Fibroblast of skin of abdomen (primary cell): ENCODE data around the gene DMD.
"Not testable (repeated sequence)": the region's sequence is repeated elsewhere in the genome, so short reads cannot be mapped to it uniquely, and the experiment has no call there.

Source experiments
- DNase-seq: peaks from one replicate; pipeline ENCODE4 v3.0.0-alpha.2; 2013

Gene DMD

DNA sequence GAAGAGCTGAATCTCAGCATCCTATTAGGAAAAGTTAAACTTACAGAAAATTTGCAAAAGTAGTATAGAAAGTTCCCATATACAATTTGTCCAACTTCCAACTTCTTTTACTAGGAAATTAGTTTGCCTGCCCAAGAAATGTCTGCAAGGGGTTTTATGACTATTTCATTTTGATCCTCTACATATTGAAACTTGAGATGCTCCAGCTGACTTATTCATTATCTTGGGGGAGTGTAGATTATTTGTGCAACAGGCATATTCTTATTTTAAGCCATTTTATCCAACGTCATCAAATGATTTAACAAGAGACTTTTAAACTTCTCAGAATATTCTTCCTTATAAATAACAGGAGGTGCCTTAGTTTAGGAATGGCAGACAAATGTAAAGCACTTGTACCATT lies 1822.4 kb downstream of the DMD start:
- DNase-seq, result no peak

DNA sequence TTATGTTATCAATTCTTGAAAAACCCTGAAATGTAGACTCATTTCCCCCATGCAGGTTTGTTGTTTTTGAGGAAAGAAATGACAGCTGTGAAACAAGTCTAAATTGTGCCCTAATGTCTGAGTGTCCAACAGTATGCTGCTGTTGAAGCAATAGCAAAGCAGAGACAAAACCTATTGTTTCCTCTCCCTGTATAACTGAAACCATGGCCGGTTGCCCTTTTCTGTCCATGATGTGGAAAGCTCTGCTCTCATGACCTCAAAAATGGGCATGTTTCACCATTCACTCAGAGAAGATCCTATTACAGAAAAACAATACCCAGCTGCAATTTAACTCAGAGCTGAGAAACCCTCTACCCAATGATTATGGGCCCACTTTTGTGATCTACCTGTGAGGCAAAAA lies 1826.9 kb downstream of the DMD start:
- DNase-seq, result no peak

DNA sequence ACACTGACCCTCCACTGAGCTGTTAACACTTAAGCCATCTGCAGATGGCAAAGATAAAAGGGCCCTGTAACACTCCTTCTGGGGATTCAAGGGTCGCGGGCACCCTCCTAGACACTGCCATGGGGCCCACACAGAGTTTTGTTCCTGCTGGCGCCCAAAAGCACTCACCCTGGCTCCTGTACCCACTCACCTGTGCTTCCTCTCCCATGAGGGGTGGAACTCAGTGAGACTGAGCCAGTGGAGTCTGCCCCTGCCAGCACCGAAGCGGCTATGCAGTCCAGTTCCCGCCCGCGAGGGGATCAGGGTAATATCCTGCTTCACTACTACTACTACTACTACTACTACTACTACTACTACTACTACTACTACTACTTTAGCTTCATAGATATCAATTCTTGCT lies 1827.4 kb downstream of the DMD start:
- DNase-seq, result no peak

DNA sequence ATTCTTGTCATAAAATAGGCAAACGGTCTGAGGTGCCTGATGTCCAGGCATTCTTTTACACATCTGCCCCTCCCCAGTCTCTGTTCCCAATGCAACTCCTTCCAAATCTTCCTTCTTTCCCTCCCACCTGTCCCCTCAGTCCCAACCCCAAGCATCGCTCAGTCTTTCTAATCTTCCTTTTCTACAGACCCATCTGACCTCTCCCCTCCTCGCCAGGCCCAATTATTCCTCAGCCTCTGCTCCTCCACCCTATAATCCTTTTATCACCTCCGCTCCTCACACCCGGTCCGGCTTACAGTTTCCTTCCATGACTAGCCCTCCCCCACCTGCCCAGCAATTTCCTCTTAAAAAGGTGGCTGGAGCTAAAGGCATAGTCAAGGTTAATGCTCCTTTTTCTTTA lies 1832.4 kb downstream of the DMD start:
- not testable (repeated sequence) for DNase-seq

DNA sequence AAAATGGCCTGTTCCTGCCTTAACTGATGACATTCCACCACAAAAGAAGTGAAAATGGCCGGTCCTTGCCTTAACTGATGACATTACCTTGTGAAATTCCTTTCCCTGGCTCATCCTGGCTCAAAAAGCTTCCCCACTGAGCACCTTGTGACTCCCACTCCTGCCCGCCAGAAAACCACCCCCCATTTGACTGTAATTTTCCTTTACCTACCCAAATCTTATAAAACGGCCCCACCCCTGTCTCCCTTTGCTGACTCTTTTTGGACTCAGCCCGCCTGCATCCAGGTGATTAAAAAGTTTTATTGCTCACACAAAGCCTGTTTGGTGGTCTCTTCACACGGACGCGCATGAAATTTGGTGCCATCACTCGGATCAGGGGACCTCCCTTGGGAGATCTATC lies 1833.5 kb downstream of the DMD start:
- not testable (repeated sequence) for DNase-seq

DNA sequence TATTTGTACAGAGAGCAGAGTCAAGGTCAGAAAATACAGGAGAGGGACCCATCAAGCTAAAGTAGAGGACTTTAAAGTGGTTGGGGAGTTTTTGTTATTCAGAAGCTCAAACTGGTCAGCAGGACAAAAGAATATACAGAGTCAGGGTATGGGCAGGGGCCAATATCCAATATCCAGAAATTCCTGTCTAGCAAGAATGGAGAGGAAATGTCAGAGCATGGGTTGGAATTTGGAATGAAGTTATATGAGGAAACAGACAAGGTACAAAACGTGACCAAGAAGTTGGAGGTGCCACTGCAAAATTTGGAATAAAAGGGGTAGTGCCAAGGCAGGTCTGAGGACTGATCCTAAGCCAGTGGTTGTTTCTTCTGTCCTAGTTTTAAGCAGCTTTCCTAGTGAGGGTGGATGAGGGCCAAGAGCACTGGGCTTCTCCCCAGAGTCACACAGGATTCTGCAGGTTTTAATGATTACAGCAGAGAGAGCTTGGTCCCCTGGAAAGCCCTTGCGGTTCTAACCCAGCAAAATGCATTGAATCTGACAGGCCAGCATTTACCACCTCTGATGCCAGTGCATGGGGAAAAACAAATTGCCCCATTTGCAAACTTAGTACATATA lies 1834.8 kb downstream of the DMD start:
- DNase-seq, result no peak

DNA sequence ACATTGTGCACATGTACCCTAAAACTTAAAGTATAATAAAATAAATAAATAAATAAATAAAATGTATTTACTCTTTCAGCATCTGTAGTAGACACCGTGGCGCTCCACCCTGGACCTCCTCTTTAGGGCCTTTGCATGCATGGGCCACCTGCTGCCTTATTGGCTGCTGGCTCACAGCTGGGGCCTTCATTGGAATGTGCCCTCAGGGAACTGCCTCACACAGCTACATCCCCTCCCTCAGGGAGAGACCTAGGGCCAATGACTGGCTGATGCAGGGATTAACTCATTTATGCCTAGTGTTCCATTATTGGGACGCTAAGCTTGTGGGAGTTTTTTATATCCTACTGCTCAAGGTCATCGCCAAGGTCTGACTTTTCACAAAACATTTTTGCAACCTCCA lies 1836.6 kb downstream of the DMD start:
- no peak for DNase-seq

DNA sequence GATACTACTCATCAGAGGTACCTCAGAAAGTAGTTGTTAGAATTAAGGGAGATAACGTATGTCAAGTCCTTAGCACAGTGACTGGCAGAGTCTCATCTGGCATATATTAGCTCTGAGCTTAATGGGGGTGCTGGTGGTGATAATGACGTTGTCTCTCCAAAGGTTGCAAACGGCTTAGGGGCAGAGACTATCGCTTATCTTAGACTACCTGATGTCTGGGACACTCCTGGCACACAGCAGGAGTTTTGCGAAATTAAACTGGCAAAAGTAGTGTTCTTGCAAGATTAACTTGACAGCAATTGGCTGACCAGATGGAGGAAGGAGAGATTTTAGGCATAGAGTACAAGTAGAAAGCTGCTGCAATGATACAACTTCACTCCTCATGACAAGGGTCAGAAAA lies 1839.4 kb downstream of the DMD start:
- DNase-seq, result no peak

DNA sequence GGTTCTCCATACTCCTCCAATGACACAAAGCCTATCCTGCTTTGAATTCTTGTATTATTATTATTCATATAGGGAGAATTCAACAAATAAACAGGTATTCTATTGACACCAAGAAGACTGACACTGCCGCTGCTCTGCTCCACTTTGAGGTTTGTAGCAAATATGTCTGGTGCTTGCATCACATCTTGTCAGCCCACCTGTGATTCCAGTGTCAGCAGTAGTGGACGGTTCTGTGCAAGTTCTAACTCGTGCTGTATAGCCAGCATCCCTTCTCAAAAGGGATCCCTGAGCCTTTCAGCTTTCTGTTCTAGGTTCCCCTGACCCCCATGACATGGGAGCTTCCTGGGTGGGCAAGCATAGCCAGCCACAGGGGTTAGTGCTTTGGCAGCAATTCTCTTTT lies 1843.5 kb downstream of the DMD start:
- no peak for DNase-seq

DNA sequence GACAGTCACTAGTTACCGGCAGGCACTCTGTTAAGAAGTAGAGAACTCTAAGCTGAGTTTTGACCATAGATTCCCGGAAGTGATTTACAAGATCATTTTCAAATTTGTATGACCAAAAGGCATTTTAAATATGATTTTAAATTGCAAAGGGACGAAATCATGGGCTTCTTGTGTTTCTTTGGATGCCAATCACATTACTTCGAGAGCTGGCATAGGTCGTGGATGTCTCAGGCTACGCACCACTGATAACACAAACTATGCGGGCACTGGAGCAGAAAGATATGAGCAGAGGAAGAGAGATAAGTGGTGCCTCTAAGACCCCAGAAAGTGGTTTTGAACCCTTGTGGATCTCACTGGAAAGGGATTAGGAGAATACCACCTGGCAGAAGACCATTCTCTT lies 1845.3 kb downstream of the DMD start:
- no peak for DNase-seq

DNA sequence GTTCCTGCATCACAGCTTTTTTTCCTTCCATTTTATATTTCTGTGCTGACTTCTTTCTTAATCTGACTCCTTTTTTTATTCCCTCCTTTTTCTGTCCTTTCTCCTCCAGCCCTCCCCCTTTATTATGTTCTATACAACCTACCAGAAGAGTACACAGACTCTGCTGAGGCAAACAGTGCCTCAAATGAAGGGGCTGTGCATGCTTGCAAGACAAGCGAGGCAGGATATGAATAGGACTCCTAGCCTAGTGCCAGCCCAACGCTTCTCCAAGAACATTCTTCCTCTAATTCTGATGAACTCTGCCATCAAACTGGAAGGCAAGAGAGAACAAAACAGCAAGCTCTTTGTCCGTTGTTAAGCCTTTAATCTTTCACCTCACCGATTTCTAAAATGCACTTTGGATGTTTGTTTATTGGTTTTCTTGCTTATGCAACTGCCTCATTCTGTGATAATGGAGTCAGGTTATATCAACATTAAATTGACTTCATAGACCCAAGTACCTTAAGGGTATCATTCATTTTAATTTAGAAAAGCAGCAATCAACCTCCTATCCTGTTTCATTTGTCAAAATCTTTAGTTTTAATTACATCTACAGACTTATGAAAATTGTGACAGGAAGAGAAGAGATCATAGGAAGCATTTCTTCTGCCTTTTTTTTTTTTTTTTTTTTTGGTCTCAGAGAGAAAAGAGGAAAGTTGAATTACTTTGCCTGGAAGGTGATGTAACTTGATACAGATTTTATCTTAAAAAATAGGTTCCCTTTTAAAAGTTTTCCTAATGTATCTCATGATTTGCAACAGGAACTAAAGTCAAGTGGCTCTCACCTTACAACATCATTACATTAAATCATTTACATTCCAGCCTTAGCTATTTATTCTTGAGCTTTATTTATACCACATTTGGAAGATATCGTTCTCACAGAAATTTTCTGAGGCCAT lies 1854.8 kb downstream of the DMD start:
- DNase-seq, result no peak

DNA sequence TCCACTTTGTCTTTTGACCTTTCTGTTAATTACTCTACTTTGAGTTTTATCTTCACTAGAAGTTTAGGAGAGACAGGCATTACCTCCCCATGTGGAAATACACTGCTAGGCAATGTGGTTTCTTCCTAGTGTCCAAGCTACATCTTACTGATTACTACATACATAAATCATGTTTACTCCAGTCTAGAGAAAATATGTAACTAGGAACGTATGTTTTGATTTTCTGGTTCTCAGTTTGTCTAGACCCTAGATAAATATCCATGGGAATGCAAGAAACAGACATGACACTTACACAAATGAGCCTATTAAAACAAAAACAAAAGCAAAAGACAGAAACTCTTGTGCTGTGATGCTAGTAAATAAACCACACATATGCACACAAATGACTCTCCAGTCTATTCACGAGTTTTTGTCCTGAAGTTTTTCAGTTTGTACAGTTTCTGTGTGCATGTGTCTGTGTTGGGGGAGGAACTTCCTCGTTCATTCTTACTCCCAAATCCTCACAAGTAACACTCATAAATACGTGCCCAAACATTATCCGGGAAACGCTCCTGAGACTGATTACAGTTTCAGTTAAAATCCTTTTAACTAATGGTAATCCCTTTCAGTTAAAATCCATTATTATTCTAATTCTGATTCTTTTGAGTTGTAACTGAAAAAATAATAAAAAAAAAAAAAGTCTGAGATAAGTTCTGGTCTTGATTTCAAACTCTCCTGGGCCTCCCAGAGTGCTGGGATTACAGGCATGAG lies 1856.0 kb downstream of the DMD start:
- no peak for DNase-seq

DNA sequence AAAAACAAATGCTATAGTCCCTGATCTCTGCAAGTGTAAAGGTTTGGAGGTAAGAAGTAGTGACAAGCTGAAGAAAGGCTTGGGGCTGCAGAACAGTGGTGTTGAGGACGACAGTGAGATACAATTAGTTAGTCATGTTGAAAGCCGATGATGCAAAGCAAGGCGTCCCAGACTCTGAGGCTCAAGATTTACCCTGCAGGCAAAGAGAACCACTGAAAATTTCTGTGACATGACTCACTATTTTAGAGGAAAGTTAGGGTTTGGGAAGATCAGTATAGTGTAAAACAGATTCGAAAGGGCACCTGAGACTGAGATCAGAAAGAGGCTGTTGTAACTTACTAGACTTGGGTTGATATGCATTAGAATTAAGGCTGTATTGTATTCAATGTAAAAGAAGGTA lies 1858.3 kb downstream of the DMD start:
- DNase-seq, result peak; percentile 59

DNA sequence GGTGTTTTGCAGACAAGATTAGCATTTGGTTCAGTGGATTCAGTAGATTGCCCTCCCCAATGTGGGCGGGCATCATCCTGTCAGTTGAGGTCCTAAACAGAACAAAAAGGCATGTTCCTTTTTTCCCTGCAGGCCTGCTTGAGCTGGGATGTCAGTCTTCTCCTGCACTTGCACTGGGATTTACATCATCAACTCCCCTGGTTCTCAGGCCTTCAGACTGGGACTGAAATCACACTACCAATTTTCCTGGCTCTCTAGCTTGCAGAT lies 1860.6 kb downstream of the DMD start:
- no peak for DNase-seq

DNA sequence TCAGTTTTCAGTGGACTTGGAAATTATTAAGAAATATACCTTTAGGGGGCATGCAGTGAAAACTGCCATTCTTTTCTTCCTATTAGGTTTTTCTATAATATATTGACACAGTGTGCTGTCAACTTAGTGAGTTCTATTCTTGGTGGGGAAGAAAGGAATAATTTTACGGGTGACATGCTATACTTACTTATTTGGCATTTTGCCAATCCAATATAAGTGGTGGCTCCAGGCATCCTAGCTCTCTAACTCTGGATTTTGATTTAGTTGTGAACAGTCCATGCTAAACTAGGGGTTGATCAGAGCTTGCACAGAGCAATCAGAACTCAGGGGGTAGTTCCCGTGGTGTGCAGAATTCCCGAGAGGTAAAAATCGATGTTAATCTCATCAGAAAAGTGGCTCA lies 1861.8 kb downstream of the DMD start:
- DNase-seq, result no peak

DNA sequence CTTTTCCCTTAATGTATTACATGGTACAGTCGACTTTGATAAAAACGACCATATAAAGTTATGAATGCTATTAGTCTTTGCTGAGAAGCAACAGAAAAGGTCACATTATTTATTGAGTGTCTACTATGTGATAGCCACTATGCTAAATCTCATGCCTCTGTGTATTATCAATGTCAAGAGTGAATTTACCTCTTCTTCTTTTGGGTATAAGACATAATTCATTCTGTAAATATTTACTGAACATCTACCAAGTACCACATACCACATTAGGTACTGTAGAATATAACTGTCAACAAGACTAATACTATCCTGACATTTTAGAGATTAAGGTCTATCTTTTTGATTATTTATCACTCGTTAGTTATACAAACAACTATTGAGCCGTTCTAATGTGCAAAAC lies 1870.8 kb downstream of the DMD start:
- no peak for DNase-seq

DNA sequence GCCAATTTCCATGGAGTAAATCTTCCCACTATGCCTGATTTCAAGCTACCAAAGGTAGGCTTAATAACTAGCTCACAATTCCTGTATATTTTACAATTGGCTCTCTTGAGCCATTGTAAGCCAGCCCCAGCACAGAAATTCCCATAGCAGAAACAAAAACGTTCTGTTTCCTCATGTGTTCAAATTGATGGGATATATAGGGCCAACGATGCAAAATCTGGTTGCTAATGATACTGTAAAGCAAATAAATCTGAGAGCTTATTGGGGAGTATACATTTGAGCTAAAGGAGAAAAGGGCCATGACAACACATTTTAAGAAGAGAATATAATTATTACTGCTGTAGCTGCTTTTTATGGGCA lies 1872.4 kb downstream of the DMD start:
- DNase-seq, result no peak

DNA sequence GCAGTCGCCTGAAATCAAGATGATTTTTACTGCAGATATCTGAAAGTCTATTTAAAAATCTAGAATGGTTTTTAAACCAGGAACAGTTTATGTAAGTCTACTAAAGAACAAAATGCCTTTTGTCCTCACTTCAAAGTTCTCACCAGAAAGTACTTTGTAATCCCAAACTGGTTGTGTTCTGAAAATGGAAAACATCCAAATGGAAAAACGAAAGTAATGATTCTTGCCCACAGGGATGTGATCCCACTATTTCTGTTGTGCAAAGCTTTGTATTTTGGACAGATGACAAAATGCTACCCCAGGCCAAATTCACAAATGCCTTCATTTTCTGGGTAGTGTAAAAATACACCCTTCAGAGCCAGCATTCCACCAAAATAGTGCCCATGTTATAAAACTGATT lies 1874.0 kb downstream of the DMD start:
- no peak for DNase-seq

DNA sequence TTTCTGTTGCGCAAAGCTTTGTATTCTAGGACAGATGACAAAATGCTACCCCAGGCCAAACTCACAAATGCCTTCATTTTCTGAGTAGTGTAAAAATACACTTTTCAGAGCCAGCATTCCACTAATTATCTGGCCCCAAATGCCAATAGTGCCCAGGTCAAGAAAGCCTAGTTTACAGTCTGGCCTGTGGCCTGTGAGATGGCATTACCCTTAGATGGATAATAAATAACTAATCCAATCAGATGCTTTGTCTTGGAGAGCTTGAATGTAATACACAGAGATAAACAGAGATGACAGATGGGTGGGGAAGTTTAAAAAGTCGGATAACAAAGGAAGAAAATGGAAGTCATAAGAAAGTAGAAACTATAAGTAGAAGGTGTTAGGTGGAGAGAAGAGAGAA lies 1874.9 kb downstream of the DMD start:
- no peak for DNase-seq

DNA sequence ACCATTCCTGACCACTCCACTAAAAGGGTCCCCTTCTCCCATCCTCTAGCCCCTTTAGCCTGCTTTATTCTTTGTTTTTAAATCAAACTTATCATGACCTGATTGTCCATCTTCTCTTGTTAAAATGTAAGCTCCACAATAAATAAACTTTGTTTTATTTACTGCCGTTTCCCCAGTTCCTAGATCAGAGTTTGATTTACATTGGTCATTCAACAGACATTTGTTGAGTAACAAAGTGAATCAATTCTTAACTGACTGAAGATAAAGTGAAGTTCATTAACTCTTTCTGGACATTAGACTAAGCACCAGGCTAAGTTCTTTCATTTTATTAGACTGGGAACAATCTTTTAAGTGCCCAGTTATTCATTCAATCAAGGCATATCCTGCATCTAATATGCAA lies 1876.4 kb downstream of the DMD start:
- no peak for DNase-seq

DNA sequence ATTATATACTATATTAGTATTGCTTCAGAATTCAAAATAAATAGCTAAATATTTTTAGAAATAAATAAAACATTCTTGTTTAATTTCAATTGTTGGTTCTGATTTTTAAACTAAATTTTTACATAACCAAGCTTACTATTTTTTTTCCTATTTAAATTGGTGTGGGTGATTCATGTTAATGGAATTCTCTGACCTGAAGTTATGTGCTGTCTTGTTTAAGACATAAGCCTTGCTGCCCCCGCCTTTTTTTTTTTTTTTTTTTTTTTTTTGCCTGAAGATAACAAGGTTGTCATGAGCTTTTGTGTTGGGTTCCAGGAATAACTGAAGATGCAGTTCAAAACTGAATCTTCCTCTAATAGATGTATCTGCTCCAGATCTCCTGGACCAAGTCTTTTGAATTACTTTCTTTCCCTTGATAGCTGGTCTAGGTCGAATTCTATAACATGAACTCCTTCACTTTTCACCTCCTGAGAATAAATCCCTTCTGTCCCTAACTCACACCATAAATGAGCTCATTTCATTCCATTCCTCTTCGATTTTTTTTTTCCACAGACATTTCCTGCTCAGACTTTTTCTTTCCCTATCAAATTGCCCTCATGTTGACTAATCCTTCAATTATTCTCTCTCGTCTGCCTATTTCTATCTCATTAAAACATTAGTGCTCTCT lies 1878.1 kb downstream of the DMD start:
- peak; percentile 83 for DNase-seq

DNA sequence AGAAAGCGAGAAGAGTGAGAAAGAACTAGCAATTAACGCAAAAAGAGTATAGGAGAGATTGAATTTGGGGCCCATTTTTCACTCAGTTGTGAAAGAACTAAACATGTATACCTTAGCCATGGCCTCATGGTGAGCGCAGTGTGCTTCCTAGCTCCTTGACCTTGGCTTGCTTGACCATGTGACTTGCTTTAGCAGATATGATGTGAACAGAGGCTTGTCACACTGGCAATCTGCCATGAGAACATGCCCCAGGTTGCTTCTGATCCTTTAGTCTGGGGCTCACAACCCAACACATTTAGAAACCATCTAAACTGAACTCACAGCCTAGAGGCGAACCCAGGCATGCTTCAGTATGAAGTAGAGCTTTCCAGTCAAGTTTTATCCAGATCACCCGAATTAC lies 1879.4 kb downstream of the DMD start:
- no peak for DNase-seq

DNA sequence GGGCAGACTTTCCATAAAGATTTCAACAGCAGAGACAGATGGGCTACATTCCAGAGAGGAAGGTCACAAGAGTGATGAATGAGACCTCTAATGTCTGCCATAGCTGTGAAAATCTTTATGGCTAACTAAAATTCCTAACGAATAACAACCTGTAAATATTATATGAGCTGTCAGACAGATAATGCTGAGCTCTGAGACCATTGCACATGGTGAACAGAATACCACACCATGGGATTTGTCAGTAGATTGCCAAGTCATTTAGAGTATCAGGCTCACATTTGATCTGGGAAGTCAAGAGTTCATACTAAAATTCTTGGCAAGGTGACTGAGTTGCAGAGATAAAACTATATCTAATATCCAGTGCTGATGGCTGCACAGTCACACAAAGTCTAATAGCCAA lies 1880.3 kb downstream of the DMD start:
- peak; percentile 83 for DNase-seq
